H1 (cell line): ENCODE data around the gene PCBP1. TPM values are rescaled to one million over a fixed set of nuclear protein-coding genes. Genes with fewer than 3 reads are reported as not detected.

ENCODE experiments used
- CTCF ChIA-PET: fragments of 300-600 bp; sonication (Branson Sonifier 250); formaldehyde crosslinking; loops from one replicate; lab custom pipeline; 2021; ENCODE audit not compliant: partially characterized antibody; lab: Charles Lee
- POLR2A ChIA-PET: fragments of 300-600 bp; sonication (Branson Sonifier 250); formaldehyde crosslinking; loops from one replicate; lab custom pipeline; 2021; ENCODE audit warnings: inconsistent platforms; ENCODE audit not compliant: partially characterized antibody; lab: Charles Lee
- DNase-seq, 2 experiments: peaks; one replicate each; pipeline versions ENCODE4 v3.0.0 to v3.0.0-alpha.2; 2010 to 2022; ENCODE audit warnings: low spot score in 2 of 2, low read depth in 1 of 2, mixed read lengths in 1 of 2
- FAIRE-seq: peaks from 2 replicates; lab custom pipeline; 2011; peaks lifted over from hg19 to GRCh38; lab: Jason Lieb, UNC
- H2AFZ ChIP-seq: 2 replicates; pipeline ENCODE4 v1.8.1; 2012; ENCODE audit warnings: low read length, inconsistent platforms
- H2AK5ac ChIP-seq: 2 replicates; pipeline ENCODE4 v1.6.1; 2013; ENCODE audit warnings: low read depth, low read length
- H2BK120ac ChIP-seq: replicated peaks from 2 replicates; pipeline ENCODE3; 2013; ENCODE audit warnings: low read depth, low read length, inconsistent platforms
- H2BK12ac ChIP-seq: 2 replicates; pipeline ENCODE4 v1.6.1; 2013; ENCODE audit warnings: low read depth, low read length
- H2BK15ac ChIP-seq: 2 replicates; pipeline ENCODE4 v1.6.1; 2013; ENCODE audit warnings: low read length
- H2BK20ac ChIP-seq: 2 replicates; pipeline ENCODE4 v1.6.1; 2013; ENCODE audit warnings: low read length
- H2BK5ac ChIP-seq: 2 replicates; pipeline ENCODE4 v1.6.1; 2013; ENCODE audit warnings: low read depth, low read length
- H3K14ac ChIP-seq: 2 replicates; pipeline ENCODE4 v1.6.1; 2013; ENCODE audit warnings: inconsistent platforms; ENCODE audit not compliant: insufficient read length
- H3K18ac ChIP-seq: 2 replicates; pipeline ENCODE4 v1.6.1; 2013; ENCODE audit warnings: low read length; ENCODE audit errors: extremely low read depth
- H3K23ac ChIP-seq: 2 replicates; pipeline ENCODE4 v1.6.1; 2013; ENCODE audit warnings: inconsistent platforms; ENCODE audit not compliant: insufficient read length
- H3K23me2 ChIP-seq: 2 replicates; pipeline ENCODE4 v1.6.1; 2013; ENCODE audit warnings: low read depth, low read length
- H3K27ac ChIP-seq: 2 replicates; pipeline ENCODE4 v1.6.1; 2011; ENCODE audit warnings: low read depth, low read length, inconsistent platforms
- H3K27me3 ChIP-seq, 4 experiments: replicated peaks in 1 of 4; 1 replicate in 1 of 4; 2 replicates in 3 of 4; pipeline versions ENCODE4 v1.6.1 to v1.8.1; 2011 to 2013; ENCODE audit warnings: low read length in 3 of 4, mild to moderate bottlenecking in 3 of 4, inconsistent platforms in 2 of 4, mixed read lengths in 2 of 4, moderate library complexity in 1 of 4; ENCODE audit not compliant: control insufficient read depth in 3 of 4, insufficient read depth in 3 of 4; ENCODE audit errors: extremely low read depth in 1 of 4
- H3K36me3 ChIP-seq, 4 experiments: 2 replicates each; pipeline versions ENCODE4 v1.6.1 to v1.8.1; 2011 to 2013; ENCODE audit warnings: mild to moderate bottlenecking in 4 of 4, low read length in 3 of 4, moderate library complexity in 2 of 4, control low read depth in 1 of 4, inconsistent platforms in 1 of 4; ENCODE audit not compliant: insufficient read depth in 4 of 4, control insufficient read depth in 2 of 4
- H3K4ac ChIP-seq: replicated peaks from 2 replicates; pipeline ENCODE3; 2013; ENCODE audit warnings: low read length, low read depth, mixed read lengths, inconsistent platforms; ENCODE audit not compliant: insufficient read length
- H3K4me1 ChIP-seq, 4 experiments: replicated peaks in 1 of 4; 1 replicate in 1 of 4; 2 replicates in 3 of 4; pipeline versions ENCODE4 v1.6.1 to v1.8.1; 2011 to 2013; ENCODE audit warnings: low read length in 3 of 4, inconsistent platforms in 2 of 4, mixed read lengths in 1 of 4; ENCODE audit not compliant: insufficient read depth in 4 of 4, control insufficient read depth in 3 of 4
- H3K4me2 ChIP-seq, 2 experiments: 2 replicates each; pipeline versions ENCODE4 v1.6.1 to v1.8.1; 2011 to 2013; ENCODE audit warnings: low read depth in 2 of 2, low read length in 2 of 2, control low read depth in 1 of 2, inconsistent platforms in 1 of 2, mild to moderate bottlenecking in 1 of 2; ENCODE audit not compliant: insufficient read depth in 1 of 2
- H3K4me3 ChIP-seq, 4 experiments: fragments of 200-600, 300-600 bp in 1 of 4; sonication (generic), shearing (Covaris generic), sonication (Bioruptor Twin) in 1 of 4; 2 replicates each; pipeline versions ENCODE4 v1.5.1 to v1.8.1; 2011 to 2016; ENCODE audit warnings: low read length in 4 of 4, low read depth in 3 of 4, control low read depth in 2 of 4, inconsistent platforms in 2 of 4, mild to moderate bottlenecking in 2 of 4, mixed read lengths in 1 of 4, moderate library complexity in 1 of 4; ENCODE audit not compliant: insufficient read depth in 2 of 4; ENCODE audit errors: extremely low read depth in 1 of 4
- H3K56ac ChIP-seq: replicated peaks from 2 replicates; pipeline ENCODE3; 2013; ENCODE audit warnings: low read depth, mild to moderate bottlenecking, mixed read lengths, low read length, inconsistent platforms; ENCODE audit not compliant: insufficient read length
- H3K79me1 ChIP-seq: 2 replicates; pipeline ENCODE4 v1.6.1; 2013; ENCODE audit warnings: low read depth, low read length, control low read depth
- H3K79me2 ChIP-seq, 2 experiments: 2 replicates each; pipeline versions ENCODE4 v1.6.1 to v1.8.1; 2012 to 2013; ENCODE audit warnings: low read length in 2 of 2, mild to moderate bottlenecking in 2 of 2, inconsistent platforms in 1 of 2; ENCODE audit not compliant: insufficient read depth in 2 of 2, control insufficient read depth in 1 of 2
- H3K9ac ChIP-seq, 4 experiments: replicated peaks in 1 of 4; 1 replicate in 1 of 4; 2 replicates in 3 of 4; pipeline versions ENCODE4 v1.6.1 to v1.8.1; 2011 to 2013; ENCODE audit warnings: low read depth in 3 of 4, low read length in 3 of 4, control low read depth in 2 of 4, mild to moderate bottlenecking in 2 of 4, moderate library complexity in 2 of 4, inconsistent platforms in 1 of 4; ENCODE audit errors: extremely low read depth in 1 of 4
- H3K9me3 ChIP-seq, 2 experiments: 2 replicates each; pipeline versions ENCODE4 v1.6.1 to v1.8.1; 2012 to 2013; ENCODE audit warnings: mild to moderate bottlenecking in 2 of 2, moderate library complexity in 2 of 2, control low read depth in 1 of 2, inconsistent platforms in 1 of 2, low read depth in 1 of 2, low read length in 1 of 2, mixed read lengths in 1 of 2; ENCODE audit not compliant: insufficient read depth in 2 of 2
- H4K20me1 ChIP-seq, 2 experiments: replicated peaks in 1 of 2; 2 replicates each; pipeline versions ENCODE3 to v1.8.1; 2011 to 2013; ENCODE audit warnings: inconsistent platforms in 2 of 2, low read length in 2 of 2, mild to moderate bottlenecking in 1 of 2; ENCODE audit not compliant: insufficient read depth in 2 of 2, control insufficient read depth in 1 of 2
- H4K5ac ChIP-seq: 2 replicates; pipeline ENCODE4 v1.6.1; 2013; ENCODE audit warnings: low read length, low read depth, mixed read lengths, inconsistent platforms; ENCODE audit not compliant: insufficient read length
- H4K8ac ChIP-seq: 2 replicates; pipeline ENCODE4 v1.8.0; 2013; ENCODE audit warnings: mild to moderate bottlenecking, moderate library complexity, low read length, inconsistent platforms; ENCODE audit not compliant: insufficient read depth; ENCODE audit errors: extremely low read depth
- H4K91ac ChIP-seq: replicated peaks from 2 replicates; pipeline ENCODE3; 2013; ENCODE audit warnings: low read length, mixed read lengths, inconsistent platforms; ENCODE audit not compliant: insufficient read length
- BACH1 ChIP-seq: IDR thresholded peaks from 2 replicates; pipeline ENCODE4 v1.6.1; 2012; ENCODE audit warnings: low read length, improper control_type of control experiment
- BCL11A ChIP-seq, 2 experiments: IDR thresholded peaks; one replicate each; pipeline ENCODE4 v1.6.1; 2011; ENCODE audit warnings: low read depth in 2 of 2, low read length in 2 of 2, mild to moderate bottlenecking in 2 of 2
- CEBPB ChIP-seq: IDR thresholded peaks from 2 replicates; pipeline ENCODE4 v1.6.1; 2012; ENCODE audit warnings: low read depth, low read length
- EGR1 ChIP-seq: IDR thresholded peaks from 2 replicates; pipeline ENCODE4 v1.6.1; 2011; ENCODE audit warnings: low read depth, low read length, borderline replicate concordance
- EZH2 ChIP-seq: fragments of 200-600 bp; sonication (generic); IDR thresholded peaks from 2 replicates; pipeline ENCODE4 v1.7.1; 2012; ENCODE audit warnings: low read depth, mild to moderate bottlenecking, moderate library complexity, low read length, inconsistent platforms; ENCODE audit not compliant: severe bottlenecking
- PHF8 ChIP-seq: fragments of 200-600 bp; sonication (generic); conservative IDR thresholded peaks from 2 replicates; pipeline ENCODE4 v1.7.1; 2012; ENCODE audit warnings: low read depth, mild to moderate bottlenecking, inconsistent platforms, low read length, moderate library complexity
- SIRT6 ChIP-seq: IDR thresholded peaks from one replicate; pipeline ENCODE4 v1.7.1; 2012; ENCODE audit warnings: low read length, inconsistent platforms
- SP4 ChIP-seq: IDR thresholded peaks from 2 replicates; pipeline ENCODE4 v1.6.1; 2012; ENCODE audit warnings: low read length, inconsistent platforms
- USF2 ChIP-seq: IDR thresholded peaks from 2 replicates; pipeline ENCODE4 v1.6.1; 2011; ENCODE audit warnings: low read length, improper control_type of control experiment
- ZNF274 ChIP-seq: IDR thresholded peaks from 2 replicates; pipeline ENCODE4 v1.7.0; 2012; ENCODE audit warnings: low read length, borderline replicate concordance; ENCODE audit errors: extremely low read depth
- WGBS, 2 experiments: shearing (Covaris generic) in 1 of 2; methylation state at CpG; one replicate each; pipeline versions ENCODE4 v1.1.6 to v1.1.7; 2013 to 2015; ENCODE audit warnings: low lambda C conversion rate in 2 of 2, mixed read lengths in 2 of 2, inconsistent platforms in 1 of 2, low coverage in 1 of 2, missing lambda C conversion rate in 1 of 2; ENCODE audit not compliant: insufficient replicate concordance in 2 of 2, insufficient coverage in 1 of 2, insufficient read length in 1 of 2; ENCODE audit errors: extremely low coverage in 1 of 2, missing lambda C conversion rate in 1 of 2; 5-methylcytosine and 5-hydroxymethylcytosine counted together
- polyA plus RNA-seq, 7 experiments: library from polyadenylated mRNA; depleted of rRNA in 3 of 7; stranded (reverse) in 5 of 7; unstranded in 2 of 7; fragments of >200 nt in 5 of 7; fragments of 200-250 nt in 2 of 7; gene quantifications; 1 replicate in 5 of 7; 2 replicates in 1 of 7; 4 replicates in 1 of 7; pipeline versions ENCODE4 v1.2.1 to v1.2.3, GENCODE V29; 2011 to 2013; ENCODE audit warnings: missing spikeins in 2 of 7, mixed read lengths in 2 of 7
- total RNA-seq: library from RNA; stranded (reverse); fragmentation: NEBNext Ultra II Directional; extraction: Animal tissue kit (Norgen Biotek cat#: 25700); gene quantifications from 2 replicates; pipeline ENCODE4 v1.2.1, GENCODE V29; 2021
- TF ChIP-seq, protein P1 (sequence below), 3 experiments: IDR thresholded peaks; 1 replicate in 2 of 3; 2 replicates in 1 of 3; pipeline versions ENCODE4 v1.5.1 to v1.6.1; 2011; ENCODE audit warnings: low read length in 3 of 3, mild to moderate bottlenecking in 3 of 3, inconsistent platforms in 2 of 3, low read depth in 1 of 3, moderate library complexity in 1 of 3; ENCODE audit not compliant: insufficient read depth in 1 of 3; ENCODE audit errors: control extremely low read depth in 1 of 3

The PCBP1 gene
- total and polyA plus RNA-seq, 2 of the 8 experiments (the other 6 are each of a cell fraction or from before 2014, with no cell fraction given): 279 to 493 TPM

GRCh38 chr2:70042246-70042645 is 45.0 kb upstream of the PCBP1 start:
- no peaks in the 10 kb centered on the region for H3K79me1 ChIP-seq
- ChIA-PET POLR2A (interaction anchor here (0.6 to 4.5 kb wide), 15 partner anchors 10 to 252 kb away, joined by 3 to 21 read pairs (median 4); partner anchors contain the start of genes MXD1 and SNRPG), CTCF (interaction anchor here (1.0 to 3.6 kb wide), 7 partner anchors 22 to 85 kb away, joined by 3 to 12 read pairs (median 3); no protein-coding TSS in a partner anchor)
- H3K4me3 ChIP-seq: no peak overlapping the region
- H3K4me2 ChIP-seq: no peak overlapping the region
- no peak overlapping the region for H3K9ac ChIP-seq
- H3K79me2 ChIP-seq: no peaks in the 10 kb centered on the region
- H4K91ac ChIP-seq: no peak overlapping the region
- H4K20me1 ChIP-seq: no peaks in the 10 kb centered on the region
- H3K27me3 ChIP-seq: no peaks in the 10 kb centered on the region
- no peak overlapping the region for H2AK5ac ChIP-seq
- H3K36me3 ChIP-seq: peaks cover 0 to 5% (median 3%) of the 10 kb centered on the region in 4 experiments; a peak in 3 of 8 replicates
- WGBS, 2 experiments: 94% methylated on average over 2 of the region's 2 CpGs; no CpG with 5 or more reads in 1 of the 2 experiments
- no peak overlapping the region for H2BK5ac ChIP-seq
- no peak overlapping the region for H2BK15ac ChIP-seq
- no peak overlapping the region for H2BK120ac ChIP-seq
- H2BK12ac ChIP-seq: no peak overlapping the region
- H2AFZ ChIP-seq: no peak overlapping the region
- no peaks in the 10 kb centered on the region for H3K23me2 ChIP-seq
- H2BK20ac ChIP-seq: no peak overlapping the region
- FAIRE-seq (no peak), DNase-seq (no peak)
- no peak overlapping the region for H3K56ac ChIP-seq
- no peak overlapping the region for H3K23ac ChIP-seq
- H3K18ac ChIP-seq: no peak overlapping the region
- H3K4ac ChIP-seq: no peak overlapping the region
- H4K8ac ChIP-seq: no peak overlapping the region
- H3K9me3 ChIP-seq: no peaks in the 10 kb centered on the region
- no peak overlapping the region for H3K14ac ChIP-seq
- no peak overlapping the region for H4K5ac ChIP-seq
- no peaks in the 10 kb centered on the region for H3K4me1 ChIP-seq
- no peak overlapping the region for H3K27ac ChIP-seq
- no peak for TF ChIP-seq EZH2
- no peak for TF ChIP-seq BCL11A (IDR thresholded peaks at IDR 0.05; ENCODE audit: low read depth in 2 of 2, low read length in 2 of 2)
- no peak for TF ChIP-seq USF2
- no peak for TF ChIP-seq EGR1
- no peak for TF ChIP-seq ZNF274
- no peak for TF ChIP-seq PHF8
- no peak for TF ChIP-seq SP4
- TF ChIP-seq, protein P1, sequence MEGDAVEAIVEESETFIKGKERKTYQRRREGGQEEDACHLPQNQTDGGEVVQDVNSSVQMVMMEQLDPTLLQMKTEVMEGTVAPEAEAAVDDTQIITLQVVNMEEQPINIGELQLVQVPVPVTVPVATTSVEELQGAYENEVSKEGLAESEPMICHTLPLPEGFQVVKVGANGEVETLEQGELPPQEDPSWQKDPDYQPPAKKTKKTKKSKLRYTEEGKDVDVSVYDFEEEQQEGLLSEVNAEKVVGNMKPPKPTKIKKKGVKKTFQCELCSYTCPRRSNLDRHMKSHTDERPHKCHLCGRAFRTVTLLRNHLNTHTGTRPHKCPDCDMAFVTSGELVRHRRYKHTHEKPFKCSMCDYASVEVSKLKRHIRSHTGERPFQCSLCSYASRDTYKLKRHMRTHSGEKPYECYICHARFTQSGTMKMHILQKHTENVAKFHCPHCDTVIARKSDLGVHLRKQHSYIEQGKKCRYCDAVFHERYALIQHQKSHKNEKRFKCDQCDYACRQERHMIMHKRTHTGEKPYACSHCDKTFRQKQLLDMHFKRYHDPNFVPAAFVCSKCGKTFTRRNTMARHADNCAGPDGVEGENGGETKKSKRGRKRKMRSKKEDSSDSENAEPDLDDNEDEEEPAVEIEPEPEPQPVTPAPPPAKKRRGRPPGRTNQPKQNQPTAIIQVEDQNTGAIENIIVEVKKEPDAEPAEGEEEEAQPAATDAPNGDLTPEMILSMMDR (IDR thresholded peaks at IDR 0.05; ENCODE audit: control extremely low read depth in 1 of 3, insufficient read depth in 1 of 3, low read depth in 1 of 3, low read length in 3 of 3): no peak
- no peak for TF ChIP-seq SIRT6
- no peak for TF ChIP-seq CEBPB
- TF ChIP-seq BACH1: no peak
